ENCODE data around the gene THRB.

THRB gene

DNA sequence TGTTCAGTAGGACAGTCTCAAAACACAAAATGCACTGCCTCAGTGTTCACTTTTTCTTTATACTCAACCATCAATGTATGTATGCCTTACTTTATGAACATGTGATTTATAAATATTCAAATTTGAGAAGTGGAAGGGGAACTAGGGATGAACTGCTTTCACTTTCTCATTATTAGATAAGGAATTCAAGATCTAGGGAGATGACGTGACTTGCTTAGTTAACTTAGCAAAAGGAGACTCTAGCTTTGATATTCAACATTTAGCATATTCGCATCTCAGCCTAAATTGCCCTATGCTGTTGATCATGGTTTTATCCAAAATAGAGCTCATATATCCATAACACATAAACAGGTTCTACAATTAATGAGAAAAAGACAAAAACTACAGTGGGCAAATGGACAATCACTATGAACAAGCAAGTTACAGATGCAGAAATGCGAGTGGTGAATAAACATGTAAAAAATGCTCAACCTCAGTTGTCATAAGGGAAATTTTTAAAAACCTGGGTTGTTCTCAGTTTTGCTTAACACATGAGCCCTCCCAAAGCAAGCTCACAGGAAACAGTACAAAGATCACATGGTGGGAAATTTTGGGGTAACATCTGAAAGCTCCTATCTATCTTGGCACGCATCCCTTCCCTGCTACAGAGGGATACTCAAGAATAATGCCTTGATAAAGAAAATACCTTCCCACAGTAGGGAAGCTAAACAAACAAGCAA is 269.8 kb downstream of the THRB start:
- H3K4ac ChIP-seq (ENCODE audit: low read length): no peak overlapping the region
- no peak overlapping the region for H3K4me2 ChIP-seq (ENCODE audit: insufficient read depth, low read length, poor library complexity, severe bottlenecking)
- DNase-seq (ENCODE audit: low spot score): no peak
- no peak overlapping the region for H2BK5ac ChIP-seq (ENCODE audit: low read length)
- H3K36me3 ChIP-seq (replicated peaks in 1 of 2; ENCODE audit: control insufficient read depth in 2 of 2, insufficient read depth in 2 of 2, low read length in 2 of 2): no peaks in the 10 kb centered on the region
- H3K27me3 ChIP-seq (ENCODE audit: control insufficient read depth in 3 of 3, insufficient read depth in 3 of 3, low read depth in 1 of 3, low read length in 3 of 3): no peaks in the 10 kb centered on the region
- WGBS, 2 donors (ENCODE audit: extremely low coverage in 2 of 2, insufficient read length in 2 of 2, insufficient replicate concordance in 1 of 2): no CpG with 5 or more reads among the region's 4 CpGs
- no peak overlapping the region for H2BK15ac ChIP-seq (ENCODE audit: low read length)
- no peak overlapping the region for H3K14ac ChIP-seq (ENCODE audit: low read length)
- H3K79me1 ChIP-seq (ENCODE audit: low read depth, low read length): no peaks in the 10 kb centered on the region
- no peaks in the 10 kb centered on the region for H3K9me3 ChIP-seq (replicated peaks in 1 of 2; ENCODE audit: control insufficient read depth in 2 of 2, insufficient read depth in 1 of 2, low read depth in 1 of 2, low read length in 2 of 2)
- no peak overlapping the region for H2BK12ac ChIP-seq (ENCODE audit: low read length)
- no peak overlapping the region for H3K23ac ChIP-seq (ENCODE audit: low read depth, low read length, poor library complexity)
- no peak overlapping the region for H3K4me3 ChIP-seq (ENCODE audit: low read length in 2 of 2)
- no peak overlapping the region for H2AK5ac ChIP-seq (ENCODE audit: low read depth, low read length)
- no peak overlapping the region for H3K9ac ChIP-seq (ENCODE audit: low read depth, low read length, poor library complexity)
- no peak overlapping the region for H2AFZ ChIP-seq (ENCODE audit: low read length)
- no peaks in the 10 kb centered on the region for H3K4me1 ChIP-seq (ENCODE audit: control insufficient read depth in 2 of 2, insufficient read depth in 1 of 2, low read depth in 1 of 2, low read length in 2 of 2)
- no peak overlapping the region for H4K91ac ChIP-seq (ENCODE audit: low read depth, low read length, poor library complexity)
- no peak overlapping the region for H3K18ac ChIP-seq (ENCODE audit: low read length)
- no peak overlapping the region for H4K8ac ChIP-seq (ENCODE audit: low read depth, low read length)
- no peak overlapping the region for H3K27ac ChIP-seq (replicated peaks; ENCODE audit: low read length)
- H2BK120ac ChIP-seq (ENCODE audit: low read depth, low read length): no peak overlapping the region

DNA sequence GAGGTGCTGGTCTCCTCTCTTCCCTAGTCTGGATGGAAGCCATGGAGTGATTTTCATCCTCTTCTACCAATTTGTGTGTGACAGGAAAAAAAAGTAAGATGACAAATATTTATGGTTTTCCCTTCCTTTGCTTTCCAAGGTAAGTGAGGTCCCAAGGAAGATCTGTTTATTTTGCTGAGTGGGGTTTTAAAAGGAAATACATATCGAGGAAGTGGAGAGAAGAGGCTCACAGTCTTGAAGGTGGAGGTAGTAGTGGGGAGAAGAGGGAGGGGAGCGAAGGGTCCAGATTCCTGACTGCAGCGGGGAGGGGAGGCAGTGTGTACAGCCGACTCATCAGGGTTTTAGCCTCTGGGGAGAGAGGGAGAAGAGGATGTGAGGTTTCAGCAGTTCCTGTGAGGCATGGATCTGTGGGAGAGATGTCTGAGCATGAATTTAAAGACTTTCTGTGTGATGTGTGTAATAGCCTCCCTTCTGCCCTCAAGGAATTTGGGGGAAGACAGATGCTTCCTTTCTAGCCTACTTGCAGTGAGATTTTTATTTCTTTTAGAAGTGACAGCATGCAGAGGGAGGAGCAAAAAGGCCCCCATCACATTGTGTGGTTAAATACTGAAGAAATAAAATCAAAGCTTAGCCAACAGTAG is 272.4 kb downstream of the THRB start:
- H3K27ac ChIP-seq (replicated peaks; ENCODE audit: low read length): no peak overlapping the region
- H3K4me1 ChIP-seq (ENCODE audit: control insufficient read depth in 2 of 2, insufficient read depth in 1 of 2, low read depth in 1 of 2, low read length in 2 of 2): no peaks in the 10 kb centered on the region
- DNase-seq (ENCODE audit: low spot score): no peak
- no peaks in the 10 kb centered on the region for H3K79me1 ChIP-seq (ENCODE audit: low read depth, low read length)
- H3K4me2 ChIP-seq (ENCODE audit: insufficient read depth, low read length, poor library complexity, severe bottlenecking): no peak overlapping the region
- H4K8ac ChIP-seq (ENCODE audit: low read depth, low read length): no peak overlapping the region
- no peak overlapping the region for H2BK12ac ChIP-seq (ENCODE audit: low read length)
- H2AFZ ChIP-seq (ENCODE audit: low read length): no peak overlapping the region
- WGBS, 2 donors (ENCODE audit: extremely low coverage in 2 of 2, insufficient read length in 2 of 2, insufficient replicate concordance in 1 of 2): no CpG with 5 or more reads among the region's 4 CpGs
- H2BK120ac ChIP-seq (ENCODE audit: low read depth, low read length): no peak overlapping the region
- no peaks in the 10 kb centered on the region for H3K9me3 ChIP-seq (replicated peaks in 1 of 2; ENCODE audit: control insufficient read depth in 2 of 2, insufficient read depth in 1 of 2, low read depth in 1 of 2, low read length in 2 of 2)
- no peaks in the 10 kb centered on the region for H3K27me3 ChIP-seq (ENCODE audit: control insufficient read depth in 3 of 3, insufficient read depth in 3 of 3, low read depth in 1 of 3, low read length in 3 of 3)
- no peak overlapping the region for H2BK5ac ChIP-seq (ENCODE audit: low read length)
- H3K4ac ChIP-seq (ENCODE audit: low read length): no peak overlapping the region
- H4K91ac ChIP-seq (ENCODE audit: low read depth, low read length, poor library complexity): no peak overlapping the region
- no peak overlapping the region for H2AK5ac ChIP-seq (ENCODE audit: low read depth, low read length)
- no peak overlapping the region for H2BK15ac ChIP-seq (ENCODE audit: low read length)
- no peak overlapping the region for H3K4me3 ChIP-seq (ENCODE audit: low read length in 2 of 2)
- H3K14ac ChIP-seq (ENCODE audit: low read length): no peak overlapping the region
- H3K23ac ChIP-seq (ENCODE audit: low read depth, low read length, poor library complexity): no peak overlapping the region
- H3K18ac ChIP-seq (ENCODE audit: low read length): no peak overlapping the region
- no peak overlapping the region for H3K9ac ChIP-seq (ENCODE audit: low read depth, low read length, poor library complexity)
- H3K36me3 ChIP-seq (replicated peaks in 1 of 2; ENCODE audit: control insufficient read depth in 2 of 2, insufficient read depth in 2 of 2, low read length in 2 of 2): no peaks in the 10 kb centered on the region

DNA sequence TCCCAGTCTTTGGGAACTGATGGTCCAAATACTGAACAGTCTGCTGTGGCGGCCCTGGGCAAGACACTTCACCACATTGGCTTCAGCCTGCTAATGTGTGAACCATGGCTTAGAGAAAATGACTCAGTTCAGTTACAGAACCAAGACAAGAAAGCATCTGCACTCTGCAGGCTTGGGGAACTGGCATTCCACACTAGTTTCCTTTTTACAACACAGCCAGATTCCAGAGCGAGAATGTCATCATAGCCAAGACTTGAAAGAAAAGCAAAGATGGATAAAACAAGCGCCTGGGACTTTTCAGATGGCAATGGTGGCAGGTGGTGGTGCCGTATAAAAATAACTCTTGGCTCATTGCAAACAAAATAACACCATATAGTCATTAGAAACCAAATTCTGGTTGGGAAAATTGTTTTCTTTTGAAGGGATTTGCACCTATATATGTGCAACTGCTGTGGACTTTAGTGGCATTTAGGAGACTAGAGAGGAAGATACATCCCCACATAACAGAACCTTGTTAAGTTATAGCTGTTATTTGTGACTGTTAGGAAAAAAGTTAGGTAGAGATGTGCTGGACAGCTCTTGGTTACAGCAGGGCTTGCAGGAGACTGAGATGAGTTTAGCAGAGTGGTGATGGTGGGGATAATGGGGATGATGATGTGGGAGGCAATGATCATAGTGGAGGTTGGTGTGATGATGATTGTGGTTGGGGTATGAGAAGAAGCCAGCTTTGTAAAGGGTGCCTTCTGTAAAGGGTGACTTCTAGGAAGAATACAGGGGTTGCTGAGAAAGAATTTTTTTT is 273.6 kb downstream of the THRB start:
- Histone ChIP-seq H3K4ac (ENCODE audit: low read length) (no peak overlapping the region), H3K4me3 (ENCODE audit: low read length in 2 of 2) (no peak overlapping the region), H4K91ac (ENCODE audit: low read depth, low read length, poor library complexity) (no peak overlapping the region), H2AFZ (ENCODE audit: low read length) (no peak overlapping the region), H2BK5ac (ENCODE audit: low read length) (no peak overlapping the region), H2BK15ac (ENCODE audit: low read length) (no peak overlapping the region), H3K9me3 (replicated peaks in 1 of 2; ENCODE audit: control insufficient read depth in 2 of 2, insufficient read depth in 1 of 2, low read depth in 1 of 2, low read length in 2 of 2) (no peaks in the 10 kb centered on the region), H2BK120ac (ENCODE audit: low read depth, low read length) (no peak overlapping the region), H3K4me2 (ENCODE audit: insufficient read depth, low read length, poor library complexity, severe bottlenecking) (no peak overlapping the region), H3K36me3 (replicated peaks in 1 of 2; ENCODE audit: control insufficient read depth in 2 of 2, insufficient read depth in 2 of 2, low read length in 2 of 2) (no peaks in the 10 kb centered on the region), H3K18ac (ENCODE audit: low read length) (no peak overlapping the region), H3K23ac (ENCODE audit: low read depth, low read length, poor library complexity) (no peak overlapping the region), H4K8ac (ENCODE audit: low read depth, low read length) (no peak overlapping the region), H3K27me3 (ENCODE audit: control insufficient read depth in 3 of 3, insufficient read depth in 3 of 3, low read depth in 1 of 3, low read length in 3 of 3) (no peaks in the 10 kb centered on the region), H3K9ac (ENCODE audit: low read depth, low read length, poor library complexity) (no peak overlapping the region), H3K79me1 (ENCODE audit: low read depth, low read length) (no peaks in the 10 kb centered on the region), H3K27ac (replicated peaks; ENCODE audit: low read length) (no peak overlapping the region), H2BK12ac (ENCODE audit: low read length) (no peak overlapping the region), H2AK5ac (ENCODE audit: low read depth, low read length) (no peak overlapping the region), H3K14ac (ENCODE audit: low read length) (no peak overlapping the region), H3K4me1 (ENCODE audit: control insufficient read depth in 2 of 2, insufficient read depth in 1 of 2, low read depth in 1 of 2, low read length in 2 of 2) (no peaks in the 10 kb centered on the region)
- DNase-seq (ENCODE audit: low spot score): no peak
- no CpG with 5 or more reads among the region's 4 CpGs for WGBS, 2 donors (ENCODE audit: extremely low coverage in 2 of 2, insufficient read length in 2 of 2, insufficient replicate concordance in 1 of 2)

DNA sequence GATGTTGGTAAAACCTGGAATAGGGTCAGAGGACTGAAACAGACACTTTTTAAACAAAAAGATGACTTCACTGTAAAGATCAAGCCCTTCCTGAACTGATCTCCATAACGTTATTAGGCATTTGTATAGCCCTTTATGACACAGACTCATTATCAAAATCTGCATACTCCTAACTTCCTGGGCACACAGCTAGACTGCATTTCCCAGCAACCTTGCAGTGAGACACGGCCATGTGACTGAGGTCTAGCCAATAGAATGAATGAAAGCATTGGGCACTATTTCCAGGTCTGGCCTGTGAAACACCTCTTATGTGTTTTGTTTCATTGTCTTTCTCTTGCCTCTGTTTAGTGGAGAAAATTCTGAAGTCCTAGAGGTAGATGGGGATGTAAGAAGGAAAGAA is 279.1 kb downstream of the THRB start:
- H3K27me3 ChIP-seq (ENCODE audit: control insufficient read depth in 3 of 3, insufficient read depth in 3 of 3, low read depth in 1 of 3, low read length in 3 of 3): no peaks in the 10 kb centered on the region
- H2AK5ac ChIP-seq (ENCODE audit: low read depth, low read length): no peak overlapping the region
- H2AFZ ChIP-seq (ENCODE audit: low read length): no peak overlapping the region
- H3K23ac ChIP-seq (ENCODE audit: low read depth, low read length, poor library complexity): no peak overlapping the region
- H3K4me2 ChIP-seq (ENCODE audit: insufficient read depth, low read length, poor library complexity, severe bottlenecking): no peak overlapping the region
- H2BK5ac ChIP-seq (ENCODE audit: low read length): no peak overlapping the region
- H3K36me3 ChIP-seq (replicated peaks in 1 of 2; ENCODE audit: control insufficient read depth in 2 of 2, insufficient read depth in 2 of 2, low read length in 2 of 2): no peaks in the 10 kb centered on the region
- H2BK12ac ChIP-seq (ENCODE audit: low read length): no peak overlapping the region
- no peak overlapping the region for H2BK15ac ChIP-seq (ENCODE audit: low read length)
- no peaks in the 10 kb centered on the region for H3K79me1 ChIP-seq (ENCODE audit: low read depth, low read length)
- no peak for DNase-seq (ENCODE audit: low spot score)
- no peak overlapping the region for H3K14ac ChIP-seq (ENCODE audit: low read length)
- H4K91ac ChIP-seq (ENCODE audit: low read depth, low read length, poor library complexity): no peak overlapping the region
- H2BK120ac ChIP-seq (ENCODE audit: low read depth, low read length): no peak overlapping the region
- H3K9ac ChIP-seq (ENCODE audit: low read depth, low read length, poor library complexity): no peak overlapping the region
- H3K9me3 ChIP-seq (replicated peaks in 1 of 2; ENCODE audit: control insufficient read depth in 2 of 2, insufficient read depth in 1 of 2, low read depth in 1 of 2, low read length in 2 of 2): no peaks in the 10 kb centered on the region
- no peak overlapping the region for H3K27ac ChIP-seq (replicated peaks; ENCODE audit: low read length)
- H3K4me3 ChIP-seq (ENCODE audit: low read length in 2 of 2): no peak overlapping the region
- no peak overlapping the region for H3K4ac ChIP-seq (ENCODE audit: low read length)
- no peak overlapping the region for H3K18ac ChIP-seq (ENCODE audit: low read length)
- no CpG with 5 or more reads among the region's 2 CpGs for WGBS, 2 donors (ENCODE audit: extremely low coverage in 2 of 2, insufficient read length in 2 of 2, insufficient replicate concordance in 1 of 2)
- H3K4me1 ChIP-seq (ENCODE audit: control insufficient read depth in 2 of 2, insufficient read depth in 1 of 2, low read depth in 1 of 2, low read length in 2 of 2): no peaks in the 10 kb centered on the region
- no peak overlapping the region for H4K8ac ChIP-seq (ENCODE audit: low read depth, low read length)
